ENCODE data around the gene XKR7.
"Not testable (repeated sequence)": the region's sequence is repeated elsewhere in the genome, so short reads cannot be mapped to it uniquely, and the experiment has no call there.

XKR7 gene

DNA sequence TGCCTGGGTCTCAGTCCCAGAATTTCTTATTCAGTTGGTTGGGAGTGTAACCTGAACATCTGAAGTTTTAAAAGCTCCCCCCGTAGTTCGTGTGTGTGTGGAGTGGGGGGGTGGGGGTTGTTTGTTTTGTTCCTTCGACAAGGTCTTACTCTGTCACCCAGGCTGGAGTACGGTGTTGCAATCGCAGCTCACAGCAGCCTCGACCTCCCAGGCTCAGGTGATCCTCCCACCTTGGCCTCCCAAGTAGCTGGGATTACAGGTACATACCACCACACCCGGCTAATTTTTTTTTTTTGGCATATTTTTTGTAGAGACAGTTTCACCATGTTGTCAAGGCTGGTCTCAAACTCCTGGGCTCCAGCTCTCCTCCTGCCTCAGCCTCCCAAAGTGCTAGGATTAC, 45.4 kb downstream of the XKR7 start:
- no peak for DNase-seq (ENCODE audit: low read depth in 2 of 2)

DNA sequence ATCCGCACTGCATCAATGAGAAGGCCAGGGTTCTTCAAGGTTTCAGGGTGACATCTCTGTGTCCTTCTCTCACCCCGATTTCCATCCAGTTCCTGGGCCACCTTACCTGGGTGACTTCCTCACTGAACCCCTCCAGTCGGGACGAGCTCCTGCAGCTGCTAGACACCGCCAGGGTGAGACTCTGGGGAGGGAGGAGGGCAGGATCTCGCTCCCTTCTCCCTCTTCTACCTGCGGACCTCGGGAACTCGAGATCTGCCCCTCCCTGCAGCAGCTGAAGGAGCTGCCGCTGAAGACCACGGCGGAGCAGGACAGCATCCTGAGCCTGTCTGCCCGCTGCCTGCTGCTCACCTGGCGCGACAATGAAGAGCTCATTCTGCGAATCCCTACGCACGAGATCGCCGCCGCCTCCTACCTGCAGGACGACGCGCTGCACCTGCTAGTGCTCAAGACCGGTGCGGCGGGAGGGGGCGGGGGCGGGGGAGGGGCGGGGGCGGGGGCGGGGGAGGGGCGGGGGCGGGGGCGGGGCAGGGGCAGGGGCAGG, 49.8 kb downstream of the XKR7 start:
- no peak for DNase-seq (ENCODE audit: low read depth in 2 of 2)

DNA sequence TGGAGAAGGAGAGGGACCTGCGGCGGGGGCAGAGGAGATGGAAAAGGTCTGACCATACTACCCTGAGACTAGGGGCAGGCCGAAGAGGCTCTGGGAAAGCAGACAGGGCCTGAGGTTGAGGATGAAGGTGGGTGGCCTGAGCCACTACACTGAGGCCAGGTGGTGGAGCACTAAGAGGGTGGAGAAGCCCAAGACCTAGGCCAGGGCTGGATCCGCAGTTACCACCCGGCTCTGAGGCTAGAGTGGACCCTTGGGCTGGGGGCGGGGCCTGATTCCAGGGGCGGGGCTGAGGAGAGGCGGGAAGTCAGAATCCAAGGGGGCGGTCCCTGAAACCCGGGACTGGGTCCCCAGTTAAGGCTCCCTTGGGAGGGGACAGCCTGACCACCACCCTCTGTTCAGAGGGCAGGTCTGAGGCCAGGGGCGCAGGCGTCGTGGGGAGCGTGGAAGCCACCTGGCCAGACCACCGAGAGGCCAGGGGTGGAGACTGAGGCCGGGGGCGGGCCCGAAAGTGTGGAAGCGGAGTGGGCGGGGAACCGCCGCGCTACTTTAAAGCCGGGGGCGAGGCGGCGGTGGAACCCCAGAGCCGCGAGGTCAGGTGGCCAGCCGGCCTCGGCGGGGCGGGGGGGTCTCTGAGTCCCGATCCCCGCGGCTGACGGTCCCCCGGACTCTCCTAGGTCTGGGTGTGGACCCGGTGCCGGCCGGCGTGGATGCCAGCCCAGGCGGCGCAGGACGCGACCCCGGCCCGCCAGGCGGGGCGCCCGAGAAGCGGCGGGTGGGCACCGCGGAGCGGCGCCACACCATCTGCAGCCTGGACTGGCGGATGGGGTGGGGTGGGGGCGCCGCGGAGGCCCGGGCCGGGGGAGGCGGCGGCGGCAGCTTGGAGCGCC, 50.6 kb downstream of the XKR7 start:
- DNase-seq (ENCODE audit: low read depth in 2 of 2) = peak in 1 of 2 donors; percentile 47

DNA sequence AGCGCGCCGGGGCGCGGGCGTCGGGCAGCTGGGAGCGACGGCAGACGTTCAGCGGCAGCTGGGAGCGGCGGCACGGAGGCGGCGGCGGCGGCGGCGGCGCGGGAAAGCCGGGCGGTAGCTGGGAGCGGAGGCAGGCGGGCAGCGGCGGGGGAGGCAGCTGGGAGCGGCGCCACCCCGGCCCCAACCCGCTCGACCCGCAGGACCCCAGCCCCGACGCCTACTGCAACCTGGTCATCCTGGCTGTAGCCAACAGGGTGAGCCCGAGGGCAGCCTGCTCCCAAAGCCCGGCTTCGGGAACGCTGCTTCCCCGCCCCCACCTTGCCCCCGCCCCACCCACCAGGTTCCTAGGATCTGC, 51.2 kb downstream of the XKR7 start:
- no peak for DNase-seq (ENCODE audit: low read depth in 2 of 2)

DNA sequence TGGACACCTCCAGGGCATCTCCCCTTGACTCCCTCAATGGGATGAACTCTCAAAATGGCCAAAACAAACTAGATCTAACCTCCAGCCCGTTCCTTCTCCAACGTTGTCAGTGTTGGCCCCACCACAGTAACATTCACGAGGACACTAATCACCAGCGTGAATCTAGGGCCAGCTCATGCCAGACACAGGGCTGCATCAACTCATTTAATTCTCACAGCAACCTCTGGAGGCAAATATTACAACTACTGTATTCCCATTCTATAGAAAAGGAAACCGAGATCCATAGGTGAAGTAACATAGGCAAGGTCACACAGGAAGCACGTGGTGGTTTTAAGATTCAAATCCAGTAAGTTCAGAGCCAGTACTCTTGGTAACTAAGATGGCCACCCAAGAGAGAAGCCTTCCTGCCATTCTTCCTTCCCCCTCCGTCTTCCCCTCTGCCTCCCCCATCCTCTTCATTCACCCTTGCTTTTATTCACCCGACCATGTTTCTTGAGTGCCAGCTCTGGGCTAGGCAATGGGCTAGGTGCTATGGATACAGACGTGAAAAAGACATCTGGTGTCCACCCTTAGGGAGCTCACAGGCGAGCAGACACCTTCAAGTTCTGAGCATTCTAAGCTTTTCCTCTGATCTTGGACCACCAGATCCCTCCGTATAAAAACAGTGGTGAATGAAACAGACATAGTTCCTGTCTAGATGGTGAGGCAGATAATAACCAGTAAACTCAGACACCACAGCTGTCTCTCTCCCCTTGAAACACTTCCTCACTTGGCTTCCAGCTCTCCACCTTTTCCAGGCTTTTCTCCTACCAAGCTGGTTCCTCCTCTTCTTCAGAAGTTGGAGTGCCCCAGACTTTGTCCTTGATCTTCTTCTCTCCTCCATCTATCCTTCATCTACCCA, 51.9 kb downstream of the XKR7 start:
- DNase-seq (ENCODE audit: low read depth in 2 of 2) = no peak

DNA sequence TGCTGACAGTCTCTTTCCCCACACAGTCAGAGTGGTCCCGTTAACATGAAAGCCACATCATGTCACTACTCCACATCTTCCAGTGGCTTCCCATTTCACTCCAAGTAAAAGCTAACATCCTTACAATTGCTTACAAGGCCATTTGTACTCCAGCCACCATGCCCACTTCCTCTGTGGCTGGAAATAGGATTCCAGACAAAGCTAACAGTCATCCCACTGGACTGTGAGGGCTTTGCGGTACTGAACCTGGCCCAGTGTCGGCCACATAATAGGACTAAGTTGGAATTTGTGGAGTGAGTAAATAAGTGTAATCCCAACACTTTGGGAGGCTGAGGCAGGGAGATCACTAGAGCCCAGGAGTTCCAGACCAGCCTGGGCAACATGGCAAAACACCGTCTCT, 53.1 kb downstream of the XKR7 start:
- DNase-seq (ENCODE audit: low read depth in 2 of 2) = no peak

DNA sequence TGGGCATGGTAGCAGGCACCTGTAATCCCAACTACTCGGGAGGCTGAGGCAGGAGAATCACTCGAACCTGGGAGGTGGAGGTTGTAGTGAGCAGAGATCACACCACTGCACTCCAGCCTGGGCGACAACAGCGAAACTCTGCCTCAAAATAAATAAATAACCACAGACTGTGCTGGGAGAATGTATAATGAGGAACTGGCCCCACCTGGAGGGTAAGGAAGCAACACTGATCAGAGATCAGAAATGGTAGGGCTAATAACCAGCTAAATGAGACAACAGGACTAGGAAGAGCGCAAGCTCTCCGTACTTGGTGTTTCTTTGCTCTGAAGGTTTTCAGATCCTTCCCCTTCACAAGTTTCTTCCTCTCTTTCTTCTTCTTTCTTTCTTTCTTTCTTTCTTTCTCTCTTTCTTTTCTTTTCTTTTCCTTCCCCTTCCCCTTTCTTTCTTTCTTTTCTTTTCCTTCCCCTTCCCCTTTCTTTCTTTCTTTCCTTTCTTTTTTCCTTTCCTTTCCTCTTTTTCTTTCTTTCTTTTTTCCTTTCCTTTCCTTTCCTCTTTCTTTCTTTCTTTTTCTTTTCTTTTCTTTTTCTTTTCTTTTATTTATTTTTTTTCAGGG, 56.8 kb downstream of the XKR7 start:
- no peak for DNase-seq (ENCODE audit: low read depth in 2 of 2)

DNA sequence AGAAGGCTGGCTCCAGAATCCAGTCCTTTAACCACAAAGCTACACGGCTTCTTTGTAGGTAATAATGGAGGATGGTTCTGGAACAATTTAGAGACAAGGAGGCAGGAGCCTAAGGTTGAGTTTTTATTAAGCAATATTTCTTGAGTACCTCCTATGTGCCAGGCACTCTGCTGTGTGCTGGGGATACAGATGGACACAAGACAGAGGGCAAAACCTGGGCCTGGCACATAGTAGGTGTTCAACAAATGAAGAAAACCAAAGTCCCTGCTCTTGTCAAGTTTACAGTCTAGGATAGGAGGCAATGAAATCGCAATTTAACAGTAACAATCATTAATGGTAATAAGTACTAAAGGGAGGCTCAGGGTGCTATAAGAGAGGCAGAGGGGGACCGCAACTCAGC, 59.7 kb downstream of the XKR7 start:
- no peak for DNase-seq (ENCODE audit: low read depth in 2 of 2)

DNA sequence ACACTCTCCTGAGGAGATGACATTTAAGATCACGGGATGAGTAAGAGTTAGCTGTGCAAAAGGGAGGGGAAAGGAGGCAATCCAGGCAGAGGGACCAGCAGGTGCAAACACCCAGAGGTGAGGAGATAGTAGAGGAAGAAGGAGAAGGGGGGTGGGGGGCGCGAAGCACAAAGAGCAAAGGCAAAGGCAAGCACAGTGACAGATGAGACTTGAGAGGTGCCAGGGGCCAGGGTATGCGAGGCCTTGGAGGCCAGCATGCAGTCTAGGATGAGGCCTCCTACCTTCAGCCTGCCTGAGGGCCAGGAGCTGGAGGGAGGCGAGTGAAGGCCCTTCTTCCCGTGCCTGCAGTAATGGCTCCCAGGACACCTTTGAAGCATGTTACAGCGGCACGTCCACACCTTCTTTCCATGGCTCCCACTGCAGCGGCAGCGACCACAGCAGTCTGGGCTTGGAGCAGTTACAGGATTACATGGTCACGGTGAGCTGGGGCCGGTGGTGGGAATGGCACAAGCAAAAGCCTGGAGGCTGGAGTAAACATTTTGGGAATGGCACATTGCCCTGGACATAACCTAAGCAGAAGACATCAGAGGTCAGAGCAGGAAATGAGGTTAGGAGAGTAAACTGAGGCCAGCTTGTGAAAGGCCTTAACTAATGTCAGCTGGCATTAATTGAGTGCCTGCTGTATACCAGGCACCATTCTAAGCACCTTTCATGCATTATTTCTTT, 60.9 kb downstream of the XKR7 start:
- DNase-seq (ENCODE audit: low read depth in 2 of 2) = no peak

- no peak for DNase-seq (ENCODE audit: low read depth in 2 of 2)
Observed at GRCh38 chr20:32029561-32029960, 61.6 kb downstream of the XKR7 start.

DNA sequence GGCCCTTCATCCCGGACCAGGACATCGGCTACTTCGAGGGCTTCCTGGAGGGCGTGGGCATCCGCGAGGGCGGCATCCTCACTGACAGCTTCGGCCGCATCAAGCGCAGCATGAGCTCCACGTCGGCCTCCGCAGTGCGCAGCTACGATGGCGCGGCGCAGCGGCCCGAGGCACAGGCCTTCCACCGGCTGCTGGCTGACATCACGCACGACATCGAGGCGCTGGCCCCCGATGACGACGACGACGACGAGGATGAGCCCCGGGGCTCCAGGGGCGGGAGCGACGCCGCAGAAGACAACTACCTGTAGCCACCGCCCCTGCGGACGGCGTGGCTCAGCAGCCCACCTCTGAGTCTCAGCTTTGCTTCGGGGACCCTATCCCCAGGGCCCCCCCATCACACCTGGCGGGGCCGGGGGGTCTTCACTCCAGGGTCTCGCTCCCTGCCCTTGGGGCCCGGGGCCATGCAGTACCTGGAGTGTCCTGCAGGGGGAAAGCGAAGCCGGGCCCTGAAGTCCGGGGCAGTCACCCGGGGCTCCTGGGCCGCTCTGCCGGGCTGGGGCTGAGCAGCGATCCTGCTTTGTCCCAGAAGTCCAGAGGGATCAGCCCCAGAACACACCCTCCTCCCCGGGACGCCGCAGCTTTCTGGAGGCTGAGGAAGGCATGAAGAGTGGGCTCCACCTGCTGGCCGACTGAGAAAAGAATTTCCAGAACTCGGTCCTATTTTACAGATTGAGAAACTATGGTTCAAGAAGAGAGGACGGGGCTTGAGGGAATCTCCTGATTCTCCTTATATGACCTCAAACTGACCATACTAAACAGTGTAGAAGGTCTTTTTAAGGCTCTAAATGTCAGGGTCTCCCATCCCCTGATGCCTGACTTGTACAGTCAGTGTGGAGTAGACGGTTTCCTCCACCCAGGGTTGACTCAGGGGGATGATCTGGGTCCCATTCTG, 63.3 kb downstream of the XKR7 start:
- DNase-seq (ENCODE audit: low read depth in 2 of 2) = peak in 1 of 2 donors; percentile 40

- no peak for DNase-seq (ENCODE audit: low read depth in 2 of 2)
Observed at GRCh38 chr20:32033316-32033715, 65.4 kb downstream of the XKR7 start.

- not testable (repeated sequence) for DNase-seq (ENCODE audit: low read depth in 2 of 2)
Observed at GRCh38 chr20:32033721-32034120, 65.8 kb downstream of the XKR7 start.

- DNase-seq (ENCODE audit: low read depth in 2 of 2) = no peak
Observed at GRCh38 chr20:32034581-32035425, 66.9 kb downstream of the XKR7 start.

- DNase-seq (ENCODE audit: low read depth in 2 of 2) = no peak
Observed at GRCh38 chr20:32035426-32035779, 67.5 kb downstream of the XKR7 start.

DNA sequence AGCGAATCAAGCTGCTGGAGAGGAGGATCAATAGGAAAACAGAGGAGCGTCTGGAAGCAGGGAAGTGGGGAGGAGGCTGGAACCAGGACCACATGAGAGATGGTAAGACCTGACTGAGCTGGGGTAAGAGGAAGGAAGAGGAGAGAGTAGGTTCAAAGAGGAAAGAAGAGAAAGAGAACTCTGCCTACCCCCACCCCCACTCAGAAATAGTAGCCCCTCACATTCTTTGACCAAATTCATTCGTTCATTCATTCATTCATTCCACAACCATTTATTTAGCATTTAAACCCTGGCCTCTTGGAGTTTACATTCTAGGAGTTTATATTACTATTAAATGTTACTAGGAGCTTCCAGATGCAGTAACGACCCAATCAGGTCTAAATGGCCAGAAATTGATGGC, 68.3 kb downstream of the XKR7 start:
- no peak for DNase-seq (ENCODE audit: low read depth in 2 of 2)

- no peak for DNase-seq (ENCODE audit: low read depth in 2 of 2)
Observed at GRCh38 chr20:32036716-32037485, 69.0 kb downstream of the XKR7 start.

GRCh38 chr20:32037929-32038328, 70.0 kb downstream of the XKR7 start:
- no peak for DNase-seq (ENCODE audit: low read depth in 2 of 2)
